CD4-positive, alpha-beta T cell treated with Interleukin-4 for 1 hour (primary cell): Measurements from ENCODE around the gene ERVW-1.
"Not testable (repeated sequence)": the region's sequence is repeated elsewhere in the genome, so short reads cannot be mapped to it uniquely, and the experiment has no call there.

ENCODE experiments used
- DNase-seq, 2 donors: peaks; one replicate each; pipeline ENCODE4 v3.0.0-alpha.2; 2020 to 2022

Gene ERVW-1

DNA sequence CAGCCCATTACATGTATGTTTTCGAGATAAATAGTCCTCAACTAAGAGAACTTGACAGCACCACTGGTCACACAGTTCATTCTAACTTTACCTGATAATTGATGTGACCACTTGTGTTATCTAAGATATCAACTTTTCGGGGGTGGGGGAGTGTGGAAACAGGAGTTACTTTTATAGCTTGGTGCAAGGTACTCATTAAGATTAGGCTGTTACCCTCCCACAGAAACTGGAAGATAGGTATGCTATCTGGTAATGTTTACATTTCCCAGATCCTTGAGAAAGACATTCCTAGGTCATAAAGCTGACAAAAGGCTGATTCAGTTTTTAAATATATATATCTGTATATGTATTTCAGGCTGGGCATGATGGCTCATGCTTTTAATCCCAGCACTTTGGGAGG lies 11.1 kb downstream of the ERVW-1 start:
- DNase-seq = no peak

GRCh38 chr7:92464515-92464914 lies 13.2 kb downstream of the ERVW-1 start:
- no peak for DNase-seq

- DNase-seq = no peak
These were observed 15.2 kb downstream of the ERVW-1 start for GRCh38 chr7:92462560-92462959.

GRCh38 chr7:92461027-92462003 lies 16.4 kb downstream of the ERVW-1 start:
- DNase-seq = peak; percentile 22 to 49

GRCh38 chr7:92460510-92460909 lies 17.2 kb downstream of the ERVW-1 start:
- no peak for DNase-seq

DNA sequence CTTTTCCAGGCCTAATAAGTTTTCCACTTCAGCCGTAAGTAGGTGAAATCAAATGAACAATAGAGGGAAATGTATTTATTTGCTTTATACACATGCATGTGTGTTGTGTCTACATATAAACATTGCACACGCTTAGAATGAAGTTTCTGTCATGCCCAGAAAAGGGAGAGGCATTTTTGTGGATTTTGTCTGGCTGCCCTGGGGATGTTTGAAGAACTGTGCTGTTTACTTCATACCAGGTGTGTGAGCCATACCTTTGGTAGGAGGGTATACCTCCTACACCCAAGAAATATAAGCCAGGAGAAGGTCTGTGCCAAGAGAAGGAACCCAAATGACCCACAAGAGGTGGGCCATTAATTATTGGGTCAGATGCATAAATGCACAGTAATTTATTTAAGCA lies 17.6 kb downstream of the ERVW-1 start:
- DNase-seq = no peak

DNA sequence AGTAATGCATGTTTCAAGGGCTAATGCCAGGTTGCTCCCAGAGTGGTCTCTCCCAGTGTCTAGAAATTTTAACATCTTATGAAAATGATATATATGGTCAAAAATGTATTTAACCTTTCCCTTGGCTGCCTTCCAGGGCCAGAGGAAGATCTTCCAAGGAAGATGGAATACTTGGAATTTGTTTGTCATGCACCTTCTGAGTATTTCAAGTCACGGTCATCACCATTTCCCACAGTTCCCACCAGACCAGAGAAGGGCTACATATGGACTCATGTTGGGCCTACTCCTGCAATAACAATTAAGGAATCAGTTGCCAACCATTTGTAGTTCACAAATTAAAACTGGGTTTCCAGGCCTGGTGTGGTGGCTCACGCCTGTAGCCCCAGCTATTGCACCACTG lies 21.5 kb downstream of the ERVW-1 start:
- DNase-seq = no peak

DNA sequence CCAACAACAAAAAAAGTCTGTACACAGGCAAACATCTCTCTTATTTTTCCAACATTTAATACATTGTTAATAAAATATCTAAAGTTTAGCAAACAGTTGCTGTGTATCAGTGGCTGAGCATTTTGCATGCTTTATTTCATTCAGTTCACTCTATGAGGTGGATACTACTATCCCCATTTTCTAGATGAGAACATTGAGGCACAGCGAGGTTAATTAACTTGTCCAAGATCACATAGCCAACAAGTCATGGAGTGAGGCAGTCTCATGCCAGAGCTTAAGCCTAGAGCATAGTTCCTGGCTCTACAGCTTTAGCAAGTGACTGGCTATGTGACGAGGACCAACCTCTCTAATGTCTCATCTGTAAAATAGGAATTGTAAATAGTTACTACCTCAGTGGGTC lies 26.1 kb downstream of the ERVW-1 start:
- no peak for DNase-seq

- peak; percentile 64 to 79 for DNase-seq
These were observed 29.5 kb downstream of the ERVW-1 start for GRCh38 chr7:92448205-92448747.

- DNase-seq = peak in 1 of 2 donors; percentile 87
These were observed 30.2 kb downstream of the ERVW-1 start, which contains the start of gene GATAD1 for GRCh38 chr7:92447345-92448204. GATAD1 (plus strand) TSS chr7:92447482; CDS start chr7:92447730, 248 bp downstream.

GRCh38 chr7:92446869-92447344 lies 30.8 kb downstream of the ERVW-1 start:
- DNase-seq = peak in 1 of 2 donors; percentile 89

GRCh38 chr7:92442720-92443119 lies 35.0 kb downstream of the ERVW-1 start:
- not testable (repeated sequence) for DNase-seq

DNA sequence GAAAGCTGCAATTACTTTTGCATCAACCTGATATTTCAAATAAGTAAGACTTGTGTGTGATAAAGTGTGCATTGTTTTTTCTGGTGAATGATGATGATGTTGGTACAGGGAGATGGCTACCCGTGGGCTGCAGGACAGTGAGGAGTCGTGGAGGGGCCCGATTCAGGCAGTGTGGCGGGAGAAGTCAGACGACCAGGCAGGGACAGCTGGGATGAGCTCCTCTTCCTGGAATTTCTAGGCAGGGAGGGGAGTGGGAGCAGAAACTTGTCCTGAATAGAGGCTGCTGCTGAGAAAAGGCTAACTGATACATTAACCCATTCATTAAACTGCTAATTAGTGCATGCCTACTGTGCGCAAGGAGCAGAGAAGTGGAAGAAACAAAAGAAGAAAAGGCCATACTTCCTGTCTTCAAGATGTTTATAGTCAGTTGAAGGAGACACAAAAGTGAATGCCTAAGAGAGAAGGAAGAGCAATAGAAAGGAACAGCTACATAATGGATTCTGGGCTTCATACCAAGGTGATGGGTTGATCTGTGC lies 39.7 kb downstream of the ERVW-1 start:
- no peak for DNase-seq

GRCh38 chr7:92436612-92437445 lies 40.9 kb downstream of the ERVW-1 start:
- no peak for DNase-seq

DNA sequence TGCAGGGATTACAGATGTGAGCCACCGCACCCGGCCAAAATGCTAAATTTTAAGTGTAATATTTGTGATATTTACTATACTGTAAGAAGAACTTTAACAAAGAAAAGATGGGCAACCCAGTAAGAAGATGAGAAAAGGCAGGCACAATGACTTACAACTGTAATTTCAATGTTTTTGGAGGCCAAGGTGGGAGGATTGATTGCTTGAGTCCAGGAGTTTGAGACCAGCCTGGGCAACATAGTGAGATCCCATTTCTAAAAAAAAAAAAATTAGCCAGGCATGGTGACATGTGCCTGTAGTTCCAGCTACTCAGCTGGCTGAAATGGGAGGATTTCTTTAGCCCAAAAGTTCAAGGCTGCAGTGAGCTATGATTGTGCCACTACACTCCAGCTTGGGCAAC lies 42.2 kb downstream of the ERVW-1 start:
- no peak for DNase-seq

DNA sequence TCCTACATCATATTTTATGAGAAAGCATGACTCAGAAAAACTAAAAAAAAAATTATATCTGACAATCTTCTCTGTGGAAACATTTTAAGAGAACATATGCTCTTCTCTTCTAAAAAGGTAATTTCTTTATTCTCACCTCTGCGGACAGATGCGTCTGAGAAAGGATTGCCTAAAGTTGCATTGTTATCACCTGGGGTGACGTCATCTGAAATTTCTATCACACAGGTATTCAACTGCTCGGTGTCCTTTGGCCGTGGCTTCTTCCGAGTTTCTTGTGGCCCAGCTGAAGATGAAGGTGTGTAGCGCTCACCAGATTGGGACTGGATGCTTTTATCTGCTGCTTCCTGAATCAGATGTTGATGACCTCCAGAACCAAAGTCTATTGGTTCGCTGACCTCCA lies 44.7 kb downstream of the ERVW-1 start:
- DNase-seq = no peak

DNA sequence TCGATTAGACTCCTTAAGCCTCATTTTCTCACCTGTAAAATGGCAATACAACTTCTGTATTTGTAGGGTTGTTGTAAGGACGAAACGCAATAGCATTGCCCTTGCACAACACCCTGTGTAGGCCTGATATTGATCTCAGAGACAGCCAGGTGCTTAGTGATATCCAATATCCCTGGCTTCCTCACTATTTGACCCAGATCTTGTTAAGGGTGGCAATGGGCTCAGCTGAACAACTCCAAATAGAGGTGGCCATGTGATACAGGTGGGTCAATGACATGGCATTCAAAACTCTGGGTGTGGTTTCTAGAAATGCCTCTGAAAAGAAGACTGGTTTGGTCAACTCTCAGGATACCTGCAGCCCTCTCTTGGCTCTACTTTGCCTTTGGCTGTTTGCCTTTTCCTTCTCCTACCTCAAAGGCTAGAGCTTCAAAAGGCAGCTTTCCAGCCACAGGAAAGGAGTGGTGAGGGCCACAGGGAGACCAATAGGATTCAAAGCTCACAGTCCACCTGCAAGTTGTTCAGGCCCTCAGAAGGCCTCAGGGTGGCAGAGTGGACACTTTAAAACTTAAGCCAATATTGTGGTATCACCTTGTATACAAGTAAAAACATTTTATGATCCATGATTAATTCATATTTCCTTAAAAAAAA lies 45.3 kb downstream of the ERVW-1 start:
- no peak for DNase-seq

DNA sequence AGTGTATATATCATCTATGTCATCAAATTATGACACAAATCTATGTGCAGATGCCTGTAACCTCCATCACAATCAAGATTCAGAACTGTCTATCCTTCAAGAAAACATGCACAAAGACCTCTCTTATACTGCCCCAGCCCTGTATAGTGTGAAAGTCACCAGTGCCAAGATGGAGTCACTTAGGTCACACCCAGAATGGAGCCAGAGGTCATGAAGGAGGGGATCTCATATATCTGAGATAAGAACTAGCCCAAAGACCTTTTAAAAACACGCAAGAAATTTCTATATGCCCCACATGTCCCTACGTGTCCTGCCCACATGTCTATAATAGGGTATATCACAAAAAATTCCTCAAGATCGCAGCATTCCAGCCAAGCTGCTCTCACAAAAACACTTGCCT lies 50.6 kb downstream of the ERVW-1 start:
- DNase-seq = no peak

DNA sequence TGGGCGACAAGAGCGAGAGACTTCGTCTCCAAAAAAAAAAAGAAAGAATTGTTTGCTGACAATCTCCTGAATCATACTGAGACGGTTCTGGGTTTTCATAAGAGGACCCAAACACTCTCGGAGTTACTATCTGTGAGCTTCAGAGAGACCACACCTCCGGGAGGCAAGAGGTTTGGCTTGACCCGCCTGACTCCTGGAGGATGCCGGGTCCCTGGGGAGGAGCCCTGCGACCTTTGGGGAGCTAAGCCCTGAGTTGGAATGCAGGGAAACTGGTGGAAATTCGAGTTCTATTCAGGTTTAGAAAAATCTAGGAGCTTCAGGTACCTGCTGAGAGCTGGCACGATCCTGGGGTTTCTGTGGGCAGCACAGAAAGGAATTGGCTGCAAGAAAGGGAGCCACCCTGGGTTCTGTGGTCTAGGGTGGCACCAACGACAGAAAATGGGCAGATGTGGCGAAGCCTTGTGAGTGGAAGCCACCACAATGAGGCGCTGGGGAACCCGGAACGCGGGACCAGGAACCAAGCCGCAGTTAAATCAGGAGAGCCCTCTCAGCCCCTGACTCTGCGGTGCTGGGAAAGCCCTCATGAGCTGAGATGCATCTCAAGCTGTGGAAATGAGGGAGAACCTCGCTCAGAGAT lies 52.3 kb downstream of the ERVW-1 start:
- no peak for DNase-seq

GRCh38 chr7:92423710-92424131 lies 54.0 kb downstream of the ERVW-1 start:
- no peak for DNase-seq

- no peak for DNase-seq
These were observed 54.8 kb downstream of the ERVW-1 start for GRCh38 chr7:92422926-92423325.
